OCI-M2 (cell line): Measurements from ENCODE around the gene SERHL2.
"Not testable (repeated sequence)": the region's sequence is repeated elsewhere in the genome, so short reads cannot be mapped to it uniquely, and the experiment has no call there.

Experiments
- DNase-seq: peaks from one replicate; lab custom pipeline; 2025; ENCODE audit not compliant: unreplicated experiment; lab: John Stamatoyannopoulos, UW

Gene SERHL2, protein sequence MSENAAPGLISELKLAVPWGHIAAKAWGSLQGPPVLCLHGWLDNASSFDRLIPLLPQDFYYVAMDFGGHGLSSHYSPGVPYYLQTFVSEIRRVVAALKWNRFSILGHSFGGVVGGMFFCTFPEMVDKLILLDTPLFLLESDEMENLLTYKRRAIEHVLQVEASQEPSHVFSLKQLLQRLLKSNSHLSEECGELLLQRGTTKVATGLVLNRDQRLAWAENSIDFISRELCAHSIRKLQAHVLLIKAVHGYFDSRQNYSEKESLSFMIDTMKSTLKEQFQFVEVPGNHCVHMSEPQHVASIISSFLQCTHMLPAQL

DNA sequence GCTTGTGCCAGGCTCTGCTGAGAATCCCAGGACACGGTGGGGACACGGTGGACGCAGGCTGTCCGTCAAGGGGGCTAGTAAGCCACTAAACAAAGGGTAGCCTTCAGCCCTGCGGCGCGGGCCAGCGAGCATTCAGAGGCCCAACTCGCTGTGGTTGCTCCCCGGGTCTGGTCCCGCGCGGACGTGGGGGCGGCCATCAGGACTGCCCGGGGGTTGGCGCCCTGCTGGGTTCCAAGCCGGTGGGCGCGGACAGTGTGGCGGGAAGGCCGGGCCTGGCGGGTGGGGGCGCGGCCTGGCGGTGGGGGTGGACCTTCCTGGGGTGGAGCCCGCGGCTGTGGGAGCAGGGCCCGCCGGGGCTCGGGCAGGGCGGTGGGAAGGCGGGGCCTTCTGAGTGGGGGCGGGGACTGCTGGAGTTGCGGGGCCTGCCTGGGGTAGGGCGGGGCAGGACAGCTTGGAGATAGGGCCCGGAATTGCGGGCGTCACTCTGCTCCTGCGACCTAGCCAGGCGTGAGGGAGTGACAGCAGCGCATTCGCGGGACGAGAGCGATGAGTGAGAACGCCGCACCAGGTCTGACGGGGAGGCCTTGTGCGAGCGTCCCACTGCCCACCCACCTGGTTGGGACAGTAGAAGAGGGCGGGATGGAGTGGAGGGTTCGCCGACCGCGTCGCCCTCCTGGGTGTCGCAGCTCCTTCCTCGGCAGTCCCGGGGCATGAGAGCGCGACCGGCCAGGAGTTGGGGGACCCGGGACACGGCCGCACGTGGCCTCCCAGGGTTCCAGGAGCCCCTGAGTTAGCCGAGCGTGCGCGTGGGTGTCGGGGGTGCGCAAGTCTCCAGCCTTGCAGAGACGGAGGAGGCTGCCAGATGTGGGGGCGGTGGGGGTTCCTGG, at the start of gene SERHL2:
TSS of gene SERHL2 (plus strand) at position 482 of the 887 bp plus-strand sequence. CDS start at position 547, 65 bp downstream.
- peak; percentile 15 for DNase-seq

DNA sequence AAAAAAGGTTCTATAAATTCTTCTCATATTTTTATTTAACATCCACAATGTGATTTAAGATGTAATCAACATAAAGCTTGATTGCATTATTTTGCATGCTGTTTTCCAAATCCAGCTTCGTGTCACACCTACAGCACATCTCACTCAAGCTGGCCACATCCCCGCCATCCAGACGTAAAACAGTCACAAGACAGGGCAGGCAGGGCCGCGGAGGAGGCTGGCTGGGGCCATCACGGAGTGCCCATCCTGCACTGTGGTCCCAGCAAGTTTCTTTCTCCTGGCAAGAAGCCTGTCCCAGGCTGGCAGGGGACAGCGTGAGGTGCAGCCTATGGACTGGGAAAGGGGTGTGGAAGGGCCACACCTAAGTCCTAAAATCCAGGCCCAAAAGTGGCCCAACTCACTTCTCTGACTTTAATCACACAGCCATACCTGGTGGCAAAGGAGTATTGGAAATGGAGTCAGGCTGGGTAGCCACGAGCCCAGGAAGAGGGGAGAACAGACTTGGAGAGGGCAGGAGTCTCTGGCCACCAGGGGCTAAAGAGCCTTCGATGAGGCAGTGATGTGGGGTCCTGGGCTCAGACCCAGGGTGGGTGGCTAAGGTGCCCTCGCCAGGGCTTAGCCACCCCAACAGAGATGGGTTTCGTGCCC, 45.3 kb upstream of the SERHL2 start:
- DNase-seq: not testable (repeated sequence)

- not testable (repeated sequence) for DNase-seq
Measured at GRCh38 chr22:42508975-42509364, 44.8 kb upstream of the SERHL2 start.

DNA sequence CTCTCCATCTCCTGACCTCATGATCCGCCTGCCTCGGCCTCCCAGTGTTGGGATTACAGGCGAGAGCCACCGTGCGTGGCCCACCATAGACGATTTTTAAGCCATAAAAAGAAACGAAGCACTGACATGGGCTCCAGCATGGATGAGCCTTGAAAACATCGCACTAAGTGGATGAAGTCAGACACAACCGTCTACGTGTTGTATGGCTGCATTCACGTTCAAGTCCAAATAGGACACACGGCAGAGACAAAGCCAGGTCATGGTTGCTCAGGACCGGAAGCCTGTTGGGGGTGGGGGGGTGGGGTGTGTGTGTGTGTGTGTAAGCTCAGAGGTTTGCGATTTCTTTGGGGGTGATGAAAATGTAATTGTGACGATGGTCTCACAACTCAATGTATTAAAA, 44.2 kb upstream of the SERHL2 start:
- no peak for DNase-seq

- no peak for DNase-seq
Measured at GRCh38 chr22:42511401-42511891, 42.3 kb upstream of the SERHL2 start.

DNA sequence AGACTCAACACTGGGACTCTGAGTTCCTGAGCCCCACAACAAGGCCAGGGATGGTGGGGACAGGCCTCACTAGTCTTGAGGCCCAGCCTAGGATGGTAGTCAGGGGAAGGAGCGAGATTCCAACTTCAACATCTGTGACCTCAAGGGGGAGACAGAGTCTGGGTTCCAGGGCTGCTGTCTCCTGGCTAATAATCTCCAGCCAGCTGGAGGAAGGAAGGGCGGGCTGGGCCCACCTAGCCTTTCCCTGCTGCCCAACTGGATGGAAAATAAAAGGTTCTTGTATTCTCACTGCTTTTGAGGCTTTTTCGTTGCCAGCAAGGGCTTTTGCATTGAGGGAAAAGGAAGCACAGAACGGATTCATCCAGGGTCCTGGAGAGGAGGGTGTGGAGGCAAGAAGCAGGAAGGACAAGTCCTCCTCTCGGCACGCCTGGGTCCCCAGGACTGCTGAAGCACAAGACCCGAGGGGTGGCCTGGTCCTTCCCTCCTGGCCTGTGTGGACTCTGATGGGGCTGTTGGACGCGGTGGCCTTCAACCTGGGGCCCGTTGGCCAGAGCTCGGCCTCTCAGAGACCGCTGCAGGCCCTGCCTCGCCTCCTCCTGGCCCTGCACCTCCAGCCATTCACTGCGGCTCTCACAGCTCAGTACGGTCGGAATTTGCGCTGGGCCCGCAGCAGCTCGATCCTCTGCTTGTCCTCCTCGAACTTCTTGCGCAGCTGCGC, 41.3 kb upstream of the SERHL2 start:
- DNase-seq: not testable (repeated sequence)

DNA sequence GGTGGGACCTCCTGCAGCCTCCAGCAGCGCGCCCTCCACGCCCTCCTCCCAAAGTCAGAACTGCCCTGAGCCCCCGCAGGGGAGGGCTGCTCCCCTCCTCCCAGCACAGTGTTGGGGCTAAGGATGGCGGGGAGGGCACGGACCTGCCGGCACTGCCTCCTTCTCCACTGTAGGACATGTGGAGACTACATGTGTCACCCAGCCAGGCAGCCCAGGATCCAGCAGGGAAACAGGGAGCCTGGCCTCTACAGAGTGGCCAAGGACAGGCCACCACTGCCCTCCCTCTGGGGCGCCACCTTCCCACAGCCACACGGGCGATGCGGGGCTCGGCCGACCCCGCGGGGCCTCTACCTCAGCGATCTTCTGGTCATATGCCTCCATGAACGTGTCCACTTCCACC, 39.4 kb upstream of the SERHL2 start:
- not testable (repeated sequence) for DNase-seq

- DNase-seq: not testable (repeated sequence)
Measured at GRCh38 chr22:42515304-42515703, 38.5 kb upstream of the SERHL2 start.

GRCh38 chr22:42515896-42516295, 37.9 kb upstream of the SERHL2 start:
- DNase-seq: no peak

DNA sequence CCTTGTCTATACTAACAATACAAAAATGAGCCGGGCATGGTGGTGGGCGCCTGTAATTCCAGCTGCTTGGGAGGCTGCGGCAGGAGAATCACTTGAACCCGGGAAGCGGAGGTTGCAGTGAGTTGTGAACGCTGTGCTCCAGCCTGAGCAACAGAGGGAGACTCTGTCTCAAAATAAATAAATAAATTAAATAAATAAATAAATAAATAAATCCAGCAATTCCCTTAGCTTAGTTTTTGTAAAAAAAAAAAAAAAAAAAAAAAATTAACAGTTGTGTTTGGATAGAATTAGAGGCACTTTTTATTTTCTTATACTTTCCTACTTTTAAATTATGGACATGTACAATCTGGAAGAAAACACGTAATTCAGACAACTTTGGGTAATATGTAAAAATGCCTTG, 36.7 kb upstream of the SERHL2 start:
- DNase-seq: not testable (repeated sequence)

DNA sequence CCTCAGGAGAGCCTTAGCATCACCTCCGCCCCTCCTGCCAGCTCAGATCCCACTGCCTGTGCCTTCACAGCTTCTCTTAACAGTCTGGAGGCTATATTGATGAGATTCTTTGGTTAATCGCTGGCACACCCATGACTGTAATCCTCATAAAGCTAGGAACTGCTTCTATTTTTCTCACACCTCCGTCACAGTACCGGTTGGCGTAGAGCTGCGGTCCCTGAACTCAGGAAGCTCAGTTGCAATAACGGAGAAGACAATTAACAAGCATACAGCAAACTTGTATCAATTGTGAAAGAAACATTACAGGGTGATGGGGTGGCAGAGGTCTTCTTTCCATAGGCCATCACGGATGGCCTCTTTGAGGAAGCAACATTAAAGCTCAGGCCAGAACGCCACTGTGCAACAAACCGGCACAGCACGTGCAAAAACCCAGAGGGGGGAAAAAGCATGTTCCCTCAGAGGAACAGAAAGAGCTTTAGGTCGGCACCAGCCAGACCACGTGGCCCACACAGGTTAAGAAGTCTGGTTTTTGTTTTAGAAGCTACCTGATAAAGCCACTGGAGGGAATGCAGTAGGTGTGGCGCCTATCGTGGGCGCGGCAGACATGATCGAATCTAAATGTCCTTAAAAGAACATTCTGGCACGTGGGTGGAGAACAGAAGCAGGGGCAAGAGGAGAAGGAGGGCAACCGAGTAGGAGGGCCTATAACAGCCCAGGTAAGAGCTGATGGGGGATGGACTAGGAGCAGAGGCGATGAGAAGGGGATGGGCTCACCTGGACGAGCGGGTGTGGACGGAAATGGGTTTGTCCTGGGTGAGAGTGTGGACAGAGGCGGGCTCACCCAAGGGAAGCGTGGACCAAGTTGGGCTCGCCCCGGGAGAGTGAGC, 34.9 kb upstream of the SERHL2 start:
- not testable (repeated sequence) for DNase-seq

GRCh38 chr22:42519525-42520401, 34.0 kb upstream of the SERHL2 start, which contains the start of gene RRP7A:
Gene RRP7A, minus strand, starts transcription at chr22:42519796. Its CDS starts 10 bp downstream, at chr22:42519786.
- DNase-seq: no peak

DNA sequence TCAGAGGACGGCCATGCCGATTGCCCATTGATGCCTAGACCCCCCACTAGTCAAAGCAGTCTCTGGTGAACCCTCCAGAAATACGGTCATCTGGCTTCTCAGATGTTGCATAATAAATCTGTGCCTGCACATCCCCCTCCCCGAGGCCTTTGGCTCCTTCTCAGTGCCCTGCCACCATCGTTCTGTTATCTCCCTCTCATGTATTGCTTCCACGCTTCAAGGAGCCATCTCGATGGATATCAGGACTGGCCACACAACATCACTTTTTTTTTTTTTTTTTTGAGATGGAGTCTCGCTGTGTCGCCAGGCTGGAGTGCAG, 32.6 kb upstream of the SERHL2 start:
- no peak for DNase-seq

DNA sequence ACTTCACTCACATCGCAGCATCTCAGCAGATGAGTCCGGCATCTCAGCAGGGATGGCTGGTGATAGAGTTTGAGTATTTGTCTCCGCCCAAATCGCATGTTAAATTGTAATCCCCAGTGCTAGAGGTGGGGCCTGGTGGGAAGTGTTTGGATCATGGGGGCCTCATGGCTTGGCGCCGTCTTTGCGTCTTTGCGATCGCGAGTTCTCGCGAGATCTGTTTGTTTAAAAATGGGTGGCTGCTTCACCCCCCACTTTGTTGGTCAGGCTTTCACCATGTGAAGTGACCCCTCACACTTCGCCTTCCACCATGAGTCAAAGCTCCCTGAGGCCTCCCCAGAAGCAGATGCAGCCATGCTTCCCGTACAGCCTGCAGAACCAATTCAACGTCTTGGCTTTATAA, 31.2 kb upstream of the SERHL2 start:
- DNase-seq: no peak

DNA sequence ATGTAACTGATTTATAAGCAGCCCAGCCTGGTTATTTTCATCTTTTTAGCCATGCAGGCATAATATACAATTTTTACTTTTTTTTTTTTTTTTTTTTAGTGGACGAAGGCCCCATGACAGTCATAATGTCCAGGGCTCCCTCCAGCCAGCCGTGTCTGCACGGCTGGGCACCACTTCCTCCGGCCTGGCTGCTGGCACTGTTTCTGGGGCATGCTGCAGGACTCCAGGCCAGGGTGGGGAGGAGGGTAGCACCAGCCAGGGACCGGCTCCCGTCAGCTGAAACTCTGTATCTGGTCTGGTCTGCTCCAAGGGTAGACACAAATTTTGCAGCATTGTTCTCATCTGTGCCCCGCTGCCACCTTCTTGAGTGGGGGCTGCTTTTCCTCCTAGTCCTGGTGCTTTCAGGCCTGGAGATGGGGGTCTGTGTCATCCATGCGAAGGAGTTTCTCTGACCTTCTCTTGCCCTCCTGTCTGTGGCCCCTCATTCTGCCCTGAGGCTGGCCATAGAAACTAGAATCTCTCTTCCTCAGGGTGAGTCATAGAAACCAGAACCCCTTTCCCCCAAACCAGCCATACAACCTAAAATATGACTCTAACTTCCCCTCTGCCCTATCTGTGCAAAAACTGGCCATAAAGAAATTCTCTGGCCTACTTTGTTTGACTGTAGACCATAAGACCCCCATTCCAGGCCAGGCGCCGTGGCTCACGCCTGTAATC, 25.0 kb upstream of the SERHL2 start:
- DNase-seq: no peak

DNA sequence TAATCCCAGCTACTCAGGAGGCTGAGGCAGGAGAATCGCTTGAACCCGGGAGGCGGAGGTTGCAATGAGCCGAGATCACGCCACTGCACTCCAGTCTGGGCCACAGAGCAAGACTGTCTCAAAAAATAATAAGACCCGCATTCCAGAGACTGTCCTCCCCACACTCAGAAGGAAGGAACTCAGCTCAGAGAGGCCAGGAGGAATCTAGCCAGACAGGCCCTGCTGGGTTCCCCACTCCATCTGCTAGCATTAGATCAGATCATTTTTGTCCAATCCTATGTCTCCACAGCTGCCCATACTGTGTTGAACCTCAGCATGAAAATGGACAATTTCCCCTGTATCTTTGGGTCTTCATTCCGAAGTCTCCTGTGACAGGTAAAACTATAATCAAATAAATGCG, 24.3 kb upstream of the SERHL2 start:
- not testable (repeated sequence) for DNase-seq

GRCh38 chr22:42531401-42532084, 22.2 kb upstream of the SERHL2 start:
- DNase-seq: not testable (repeated sequence)

GRCh38 chr22:42533638-42533977, 20.1 kb upstream of the SERHL2 start:
- DNase-seq: no peak
